K562 (cell line): ENCODE data around the gene MBOAT2. TPM values are rescaled to one million over a fixed set of nuclear protein-coding genes. Genes with fewer than 3 reads are reported as not detected.
A peak's percentile ranks its signal among the peaks of the same experiment; 100 is the strongest.

Source experiments
- ATF4 ChIP-seq: fragments of 450-650 bp; formaldehyde crosslinking; IDR thresholded peaks from 2 replicates; pipeline ENCODE4 v1.4.0; 2022; ENCODE audit warnings: mild to moderate bottlenecking, moderate library complexity
- CREB3L1 ChIP-seq: fragments of 450-650 bp; IDR thresholded peaks from 2 replicates; pipeline ENCODE4 v1.6.1; 2014; ENCODE audit warnings: low read depth, mild to moderate bottlenecking, moderate library complexity, borderline replicate concordance
- CXXC5 ChIP-seq: fragments of 250-450 bp; sonication (Bioruptor Pico); IDR thresholded peaks from 2 replicates; pipeline ENCODE4 v1.8.0; 2022; ENCODE audit warnings: inconsistent platforms, mild to moderate bottlenecking, moderate library complexity
- ERF ChIP-seq: fragments of 450-650 bp; formaldehyde crosslinking; IDR thresholded peaks from 2 replicates; pipeline ENCODE4 v1.4.0; 2020; ENCODE audit warnings: mild to moderate bottlenecking, mixed read lengths
- FOXO4 ChIP-seq: fragments of 450-650 bp; formaldehyde crosslinking; IDR thresholded peaks from 2 replicates; pipeline ENCODE4 v1.4.0; 2020; ENCODE audit warnings: mild to moderate bottlenecking, moderate library complexity
- GATAD2B ChIP-seq: fragments of 450-650 bp; IDR thresholded peaks from 2 replicates; pipeline ENCODE4 v1.6.1; 2017; ENCODE audit warnings: mild to moderate bottlenecking, borderline replicate concordance
- KLF13 ChIP-seq: fragments of 450-650 bp; IDR thresholded peaks from 2 replicates; pipeline ENCODE4 v1.6.1; 2016; ENCODE audit warnings: missing genetic modification characterization, low read depth, mild to moderate bottlenecking, missing compliant biosample characterization, moderate library complexity, borderline replicate concordance
- RBFOX2 ChIP-seq: fragments of 200-400 bp; formaldehyde crosslinking; IDR thresholded peaks from 2 replicates; pipeline ENCODE4 v1.6.1; 2017; ENCODE audit warnings: low read depth, mild to moderate bottlenecking, low read length, moderate library complexity
- THRAP3 ChIP-seq: fragments of 450-650 bp; IDR thresholded peaks from 2 replicates; pipeline ENCODE4 v1.6.1; 2016; ENCODE audit warnings: mild to moderate bottlenecking, inconsistent platforms, borderline replicate concordance
- ZBTB7A ChIP-seq: IDR thresholded peaks from 2 replicates; pipeline ENCODE4 v1.6.1; 2011; ENCODE audit warnings: low read depth, mild to moderate bottlenecking, low read length, moderate library complexity, borderline replicate concordance; ENCODE audit not compliant: control insufficient read depth
- polyA plus RNA-seq, 8 experiments: library from polyadenylated mRNA; depleted of rRNA in 4 of 8; stranded (reverse) in 5 of 8; unstranded in 3 of 8; fragments of >200 nt; fragmentation: Nextera tagmentation in 2 of 8; fragmentation: Illumina TruSeq in 1 of 8; extraction: Ambion mirVana in 2 of 8; extraction: Trizol in 1 of 8; gene quantifications; 2 replicates each; pipeline versions ENCODE4 v1.2.1 to v1.2.3, GENCODE V29; 2011 to 2014; ENCODE audit warnings: inconsistent platforms in 1 of 8, missing spikeins in 1 of 8
- total RNA-seq, 7 experiments: library from RNA; depleted of rRNA in 6 of 7; stranded (reverse); fragments of >200 nt in 6 of 7; fragmentation: Illumina TruSeq in 2 of 7; extraction: Trizol in 2 of 7; gene quantifications; 2 replicates each; pipeline versions ENCODE4 v1.2.1 to v1.2.3, GENCODE V29; 2011 to 2021; ENCODE audit warnings: low replicate concordance in 1 of 7
- TF ChIP-seq, protein P1 (sequence below), 2 experiments: IDR thresholded peaks; 2 replicates each; pipeline ENCODE4 v1.6.1; 2012; ENCODE audit warnings: improper control_type of control experiment in 2 of 2, low read depth in 2 of 2, low read length in 2 of 2, borderline replicate concordance in 1 of 2
- TF ChIP-seq, protein P2 (sequence below): fragments of 450-650 bp; IDR thresholded peaks from 2 replicates; pipeline ENCODE4 v1.6.1; 2018; ENCODE audit not compliant: partially characterized antibody
- TF ChIP-seq, protein P3 (sequence below): sonication (generic); formaldehyde crosslinking; IDR thresholded peaks from 2 replicates; pipeline ENCODE4 v1.8.0; 2022; ENCODE audit warnings: missing genetic modification reagents, mild to moderate bottlenecking, borderline replicate concordance

Gene MBOAT2
- total and polyA plus RNA-seq, 9 of the 15 experiments (the other 6 are each of a cell fraction or from before 2014, with no cell fraction given): 8.4 to 122 (median 27.6) TPM

DNA sequence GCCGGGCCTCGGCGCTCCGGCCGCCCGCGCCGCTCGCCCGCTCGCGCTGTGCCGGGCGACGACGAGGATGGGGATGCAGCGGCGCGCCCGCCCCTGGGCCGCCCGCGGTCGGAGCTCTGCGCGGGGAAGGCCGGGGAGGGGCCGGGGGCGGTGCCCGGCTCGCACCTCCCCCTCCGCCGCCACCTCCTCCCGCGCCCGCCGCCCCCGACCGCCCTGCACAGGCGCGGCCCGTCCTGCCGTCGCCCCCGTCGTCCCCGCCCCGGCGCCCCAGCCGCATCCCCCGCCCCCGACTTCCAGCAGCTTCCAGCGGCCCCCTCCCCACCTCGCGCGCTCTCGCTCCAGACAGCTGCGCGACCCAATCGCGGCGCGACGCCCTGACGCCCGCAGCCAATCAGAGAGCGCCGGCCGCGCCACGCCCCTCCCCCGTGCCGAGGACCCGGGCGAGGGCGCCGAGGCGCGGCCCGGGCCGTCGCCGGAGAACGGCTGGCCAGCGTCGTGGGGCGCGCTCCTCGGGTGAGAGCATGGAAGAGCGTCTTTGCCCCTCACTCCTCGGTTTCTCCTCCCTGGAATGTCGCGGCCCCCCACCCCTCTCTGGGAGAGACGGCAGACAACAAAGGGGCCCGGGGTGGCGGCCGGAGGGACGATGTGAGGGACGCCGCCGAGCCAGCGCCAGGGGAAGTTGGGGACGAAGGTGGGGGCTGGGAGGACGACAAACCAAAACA is at the start of gene MBOAT2 (continued):
- TF ChIP-seq FOXO4 (0 out of 2 replicates have a peak, but pooled peaks have one; percentile 28), RBFOX2 (peak; percentile 91), CXXC5 (CRISPR knock-in tag) (peak; percentile 92), CREB3L1 (no peak), ATF4 (peak; percentile 41; the same call in 1 of the 2 replicates), ZBTB7A (peak; percentile 75), ERF (peak; percentile 32; the same call in 1 of the 2 replicates), THRAP3 (no peak), KLF13 (tag) (no peak), GATAD2B (0 out of 2 replicates have a peak, but pooled peaks have one; percentile 52)
- TF ChIP-seq, protein P1, sequence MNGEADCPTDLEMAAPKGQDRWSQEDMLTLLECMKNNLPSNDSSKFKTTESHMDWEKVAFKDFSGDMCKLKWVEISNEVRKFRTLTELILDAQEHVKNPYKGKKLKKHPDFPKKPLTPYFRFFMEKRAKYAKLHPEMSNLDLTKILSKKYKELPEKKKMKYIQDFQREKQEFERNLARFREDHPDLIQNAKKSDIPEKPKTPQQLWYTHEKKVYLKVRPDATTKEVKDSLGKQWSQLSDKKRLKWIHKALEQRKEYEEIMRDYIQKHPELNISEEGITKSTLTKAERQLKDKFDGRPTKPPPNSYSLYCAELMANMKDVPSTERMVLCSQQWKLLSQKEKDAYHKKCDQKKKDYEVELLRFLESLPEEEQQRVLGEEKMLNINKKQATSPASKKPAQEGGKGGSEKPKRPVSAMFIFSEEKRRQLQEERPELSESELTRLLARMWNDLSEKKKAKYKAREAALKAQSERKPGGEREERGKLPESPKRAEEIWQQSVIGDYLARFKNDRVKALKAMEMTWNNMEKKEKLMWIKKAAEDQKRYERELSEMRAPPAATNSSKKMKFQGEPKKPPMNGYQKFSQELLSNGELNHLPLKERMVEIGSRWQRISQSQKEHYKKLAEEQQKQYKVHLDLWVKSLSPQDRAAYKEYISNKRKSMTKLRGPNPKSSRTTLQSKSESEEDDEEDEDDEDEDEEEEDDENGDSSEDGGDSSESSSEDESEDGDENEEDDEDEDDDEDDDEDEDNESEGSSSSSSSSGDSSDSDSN (IDR thresholded peaks at IDR 0.05; ENCODE audit: borderline replicate concordance in 1 of 2, low read depth in 2 of 2, low read length in 2 of 2): 0 out of 4 replicates have a peak, but pooled peaks of 1 of the 2 experiments have one; percentile 42
- TF ChIP-seq, protein P2, sequence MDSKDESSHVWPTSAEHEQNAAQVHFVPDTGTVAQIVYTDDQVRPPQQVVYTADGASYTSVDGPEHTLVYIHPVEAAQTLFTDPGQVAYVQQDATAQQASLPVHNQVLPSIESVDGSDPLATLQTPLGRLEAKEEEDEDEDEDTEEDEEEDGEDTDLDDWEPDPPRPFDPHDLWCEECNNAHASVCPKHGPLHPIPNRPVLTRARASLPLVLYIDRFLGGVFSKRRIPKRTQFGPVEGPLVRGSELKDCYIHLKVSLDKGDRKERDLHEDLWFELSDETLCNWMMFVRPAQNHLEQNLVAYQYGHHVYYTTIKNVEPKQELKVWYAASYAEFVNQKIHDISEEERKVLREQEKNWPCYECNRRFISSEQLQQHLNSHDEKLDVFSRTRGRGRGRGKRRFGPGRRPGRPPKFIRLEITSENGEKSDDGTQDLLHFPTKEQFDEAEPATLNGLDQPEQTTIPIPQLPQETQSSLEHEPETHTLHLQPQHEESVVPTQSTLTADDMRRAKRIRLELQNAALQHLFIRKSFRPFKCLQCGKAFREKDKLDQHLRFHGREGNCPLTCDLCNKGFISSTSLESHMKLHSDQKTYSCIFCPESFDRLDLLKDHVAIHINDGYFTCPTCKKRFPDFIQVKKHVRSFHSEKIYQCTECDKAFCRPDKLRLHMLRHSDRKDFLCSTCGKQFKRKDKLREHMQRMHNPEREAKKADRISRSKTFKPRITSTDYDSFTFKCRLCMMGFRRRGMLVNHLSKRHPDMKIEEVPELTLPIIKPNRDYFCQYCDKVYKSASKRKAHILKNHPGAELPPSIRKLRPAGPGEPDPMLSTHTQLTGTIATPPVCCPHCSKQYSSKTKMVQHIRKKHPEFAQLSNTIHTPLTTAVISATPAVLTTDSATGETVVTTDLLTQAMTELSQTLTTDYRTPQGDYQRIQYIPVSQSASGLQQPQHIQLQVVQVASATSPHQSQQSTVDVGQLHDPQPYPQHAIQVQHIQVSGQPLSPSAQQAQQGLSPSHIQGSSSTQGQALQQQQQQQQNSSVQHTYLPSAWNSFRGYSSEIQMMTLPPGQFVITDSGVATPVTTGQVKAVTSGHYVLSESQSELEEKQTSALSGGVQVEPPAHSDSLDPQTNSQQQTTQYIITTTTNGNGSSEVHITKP: peak; percentile 5
- TF ChIP-seq, protein P3, sequence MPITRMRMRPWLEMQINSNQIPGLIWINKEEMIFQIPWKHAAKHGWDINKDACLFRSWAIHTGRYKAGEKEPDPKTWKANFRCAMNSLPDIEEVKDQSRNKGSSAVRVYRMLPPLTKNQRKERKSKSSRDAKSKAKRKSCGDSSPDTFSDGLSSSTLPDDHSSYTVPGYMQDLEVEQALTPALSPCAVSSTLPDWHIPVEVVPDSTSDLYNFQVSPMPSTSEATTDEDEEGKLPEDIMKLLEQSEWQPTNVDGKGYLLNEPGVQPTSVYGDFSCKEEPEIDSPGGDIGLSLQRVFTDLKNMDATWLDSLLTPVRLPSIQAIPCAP (CRISPR knock-in tag): no peak
